Endothelial cell of umbilical vein (primary cell): ENCODE measurements around the gene TARS1. TPM values are rescaled to one million over a fixed set of nuclear protein-coding genes. Genes with fewer than 3 reads are reported as not detected.

Source experiments
- BruUV-seq: library from RNA; stranded (reverse); fragments of 400-500 nt; replicated peaks from 2 replicates; lab custom pipeline; 2021; lab: Mats Ljungman, UMichigan
- CTCF ChIA-PET: fragments of 300-600, 350-600 bp; sonication (Branson Sonifier 250); formaldehyde crosslinking; loops from one replicate; lab custom pipeline; 2021; ENCODE audit warnings: antibody characterized with exemption, inconsistent platforms; lab: Charles Lee
- POLR2A ChIA-PET: fragments of 300-600, 350-600 bp; sonication (Branson Sonifier 250); formaldehyde crosslinking; loops from one replicate; lab custom pipeline; 2021; ENCODE audit warnings: antibody characterized with exemption, inconsistent platforms; lab: Charles Lee
- DNase-seq: peaks from one replicate; pipeline ENCODE4 v3.0.0-alpha.2; 2011; ENCODE audit warnings: low read depth, low spot score
- FAIRE-seq: peaks from 2 replicates; lab custom pipeline; 2011; peaks lifted over from hg19 to GRCh38; lab: Jason Lieb, UNC
- H2AFZ ChIP-seq: 2 replicates; pipeline ENCODE4 v1.6.0; 2012; ENCODE audit warnings: low read depth, low read length, control low read depth, inconsistent platforms
- H3K27ac ChIP-seq: 2 replicates; pipeline ENCODE4 v1.5.1; 2011; ENCODE audit warnings: low read depth, mild to moderate bottlenecking, control low read depth, low read length, moderate library complexity; ENCODE audit not compliant: insufficient read depth
- H3K27me3 ChIP-seq, 2 experiments: 2 replicates each; pipeline versions ENCODE4 v1.6.0 to v1.6.1; 2011; ENCODE audit warnings: low read length in 2 of 2, mixed read lengths in 1 of 2; ENCODE audit not compliant: control insufficient read depth in 2 of 2, insufficient read depth in 2 of 2
- H3K36me3 ChIP-seq, 2 experiments: 2 replicates in 1 of 2; 3 replicates in 1 of 2; pipeline ENCODE4 v1.5.1; 2011; ENCODE audit warnings: low read length in 2 of 2, mild to moderate bottlenecking in 1 of 2, moderate library complexity in 1 of 2; ENCODE audit not compliant: control insufficient read depth in 2 of 2, insufficient read depth in 2 of 2; ENCODE audit errors: extremely low read depth in 1 of 2
- H3K4me1 ChIP-seq: 3 replicates; pipeline ENCODE4 v1.5.1; 2011; ENCODE audit warnings: mild to moderate bottlenecking, low read length; ENCODE audit not compliant: control insufficient read depth, insufficient read depth; ENCODE audit errors: extremely low read depth
- H3K4me2 ChIP-seq: 2 replicates; pipeline ENCODE4 v1.6.1; 2011; ENCODE audit warnings: low read length, control low read depth, mixed read lengths; ENCODE audit not compliant: insufficient read depth
- H3K4me3 ChIP-seq, 3 experiments: fragments of 200-600 bp in 1 of 3; sonication (generic), shearing (Covaris generic) in 1 of 3; replicated peaks in 1 of 3; 2 replicates each; pipeline ENCODE4 v1.5.1; 2011 to 2016; ENCODE audit warnings: control low read depth in 3 of 3, low read length in 3 of 3, mild to moderate bottlenecking in 2 of 3, inconsistent platforms in 1 of 3, low read depth in 1 of 3, moderate library complexity in 1 of 3; ENCODE audit not compliant: insufficient read depth in 1 of 3
- H3K79me2 ChIP-seq: 2 replicates; pipeline ENCODE4 v1.6.0; 2012; ENCODE audit warnings: low read length, inconsistent platforms; ENCODE audit not compliant: control insufficient read depth, insufficient read depth
- H3K9ac ChIP-seq: replicated peaks from 2 replicates; pipeline ENCODE3; 2011; ENCODE audit warnings: low read length, control low read depth; ENCODE audit not compliant: insufficient read depth; ENCODE audit errors: extremely low read depth
- H3K9me1 ChIP-seq: replicated peaks from 3 replicates; pipeline ENCODE4 v1.6.0; 2011; ENCODE audit warnings: mild to moderate bottlenecking, low read length; ENCODE audit not compliant: control insufficient read depth, insufficient read depth; ENCODE audit errors: extremely low read depth
- H3K9me3 ChIP-seq: replicated peaks from 2 replicates; pipeline ENCODE4 v1.5.1; 2012; ENCODE audit warnings: low read length, inconsistent platforms; ENCODE audit not compliant: control insufficient read depth, insufficient read depth
- H4K20me1 ChIP-seq: replicated peaks from 2 replicates; pipeline ENCODE3; 2011; ENCODE audit warnings: mild to moderate bottlenecking, low read length; ENCODE audit not compliant: control insufficient read depth, insufficient read depth; ENCODE audit errors: extremely low read depth
- EZH2 ChIP-seq: IDR thresholded peaks from 2 replicates; pipeline ENCODE4 v1.6.1; 2012; ENCODE audit warnings: borderline replicate concordance, low read depth, mild to moderate bottlenecking, moderate library complexity, low read length, inconsistent platforms; ENCODE audit not compliant: severe bottlenecking
- FOS ChIP-seq: IDR thresholded peaks from 2 replicates; pipeline ENCODE4 v1.6.1; 2011; ENCODE audit warnings: mild to moderate bottlenecking, low read length, moderate library complexity, borderline replicate concordance; ENCODE audit not compliant: insufficient read depth
- GATA2 ChIP-seq: IDR thresholded peaks from 2 replicates; pipeline ENCODE4 v1.7.0; 2011; ENCODE audit warnings: low read depth, mild to moderate bottlenecking, moderate library complexity, mixed read lengths, low read length; ENCODE audit not compliant: insufficient read length, insufficient read depth
- JUN ChIP-seq: IDR thresholded peaks from 2 replicates; pipeline ENCODE4 v1.6.1; 2011; ENCODE audit warnings: borderline replicate concordance, low read depth; ENCODE audit not compliant: insufficient read length, insufficient read depth
- MYC ChIP-seq: IDR thresholded peaks from one replicate; pipeline ENCODE4 v1.6.1; 2011; ENCODE audit warnings: mild to moderate bottlenecking, low read depth, low read length
- POLR2A ChIP-seq: IDR thresholded peaks from 2 replicates; pipeline ENCODE4 v1.6.1; 2012; ENCODE audit warnings: low read depth, mild to moderate bottlenecking, control low read depth, low read length
- POLR2AphosphoS5 ChIP-seq: IDR thresholded peaks from 2 replicates; pipeline ENCODE4 v1.6.1; 2012; ENCODE audit warnings: low read depth, mild to moderate bottlenecking, control low read depth, low read length, moderate library complexity; ENCODE audit not compliant: insufficient read depth
- dilution Hi-C: fragments of 300-500 bp; cut with MboI; formaldehyde crosslinking; loops from one replicate; pipeline ENCODE4 v1.15.0; 2019; ENCODE audit warnings: low sequenced_read_pairs; ENCODE audit not compliant: extremely low pct_ligation_motif_present
- intact Hi-C: fragments of 100-400 bp; cut with micrococcal nuclease; formaldehyde crosslinking; loops from one replicate; pipeline ENCODE4 v1.10.0; 2022
- polyA plus RNA-seq, 4 experiments: library from polyadenylated mRNA; depleted of rRNA in 3 of 4; stranded (reverse) in 3 of 4; unstranded in 1 of 4; fragments of >200 nt; gene quantifications; 2 replicates each; pipeline versions ENCODE4 v1.2.1 to v1.2.3, GENCODE V29; 2011 to 2012; ENCODE audit warnings: missing spikeins in 1 of 4
- total RNA-seq: library from RNA; stranded (reverse); gene quantifications from 2 replicates; pipeline ENCODE4 v1.2.3, GENCODE V29; 2021
- TF ChIP-seq, protein P1 (sequence below): IDR thresholded peaks from 2 replicates; pipeline ENCODE4 v1.6.1; 2011; ENCODE audit not compliant: insufficient read depth, insufficient read length
- TF ChIP-seq, protein P2 (sequence below), 2 donors: IDR thresholded peaks; 1 replicate in 1 of 2; 2 replicates in 1 of 2; pipeline ENCODE4 v1.5.1; 2011; ENCODE audit warnings: low read length in 2 of 2, mild to moderate bottlenecking in 2 of 2, moderate library complexity in 2 of 2, control low read depth in 1 of 2, inconsistent platforms in 1 of 2, low read depth in 1 of 2; ENCODE audit not compliant: insufficient read depth in 1 of 2; ENCODE audit errors: extremely low read depth in 1 of 2

Gene TARS1
- total and polyA plus RNA-seq, 2 donors (not counting 3 experiments of a cell fraction or from before 2014, with no cell fraction given): 39.1 to 175 TPM

DNA sequence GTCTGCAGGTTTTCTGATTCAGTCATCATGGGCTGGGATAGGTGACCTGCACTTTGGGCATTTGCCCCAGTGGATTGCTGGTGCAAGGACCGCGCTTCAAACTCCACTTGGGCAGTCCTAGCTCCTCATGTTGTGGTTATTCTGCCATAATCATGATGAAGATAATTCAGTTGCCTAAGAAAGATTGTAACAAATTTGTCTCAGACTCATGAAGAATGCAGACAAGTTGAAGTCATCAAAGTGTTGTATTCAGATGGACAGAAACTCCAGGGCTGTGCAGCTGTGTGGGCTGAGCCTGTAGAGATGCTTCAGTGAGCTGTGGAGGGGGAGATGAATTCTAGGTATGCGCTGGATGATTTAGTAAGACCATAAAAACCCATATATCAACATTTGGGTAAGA is 38.5 kb downstream of the TARS1 start:
- Histone ChIP-seq H2AFZ (no peak overlapping the region), H3K4me2 (no peak overlapping the region), H3K9ac (no peak overlapping the region), H3K9me1 (no peaks in the 10 kb centered on the region), H3K4me3 (no peak overlapping the region), H3K36me3 (no peaks in the 10 kb centered on the region), H4K20me1 (no peaks in the 10 kb centered on the region), H3K4me1 (no peaks in the 10 kb centered on the region), H3K9me3 (no peaks in the 10 kb centered on the region), H3K27me3 (no peaks in the 10 kb centered on the region), H3K27ac (no peak overlapping the region), H3K79me2 (no peaks in the 10 kb centered on the region)
- TF ChIP-seq, protein P1, sequence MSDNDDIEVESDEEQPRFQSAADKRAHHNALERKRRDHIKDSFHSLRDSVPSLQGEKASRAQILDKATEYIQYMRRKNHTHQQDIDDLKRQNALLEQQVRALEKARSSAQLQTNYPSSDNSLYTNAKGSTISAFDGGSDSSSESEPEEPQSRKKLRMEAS: no peak
- no peak for TF ChIP-seq EZH2
- intact Hi-C loops (no loop called here), dilution Hi-C loops (no loop called here)
- POLR2A ChIA-PET: no interaction called here
- CTCF ChIA-PET: interaction anchor here (0.7 to 2.0 kb wide), 4 partner anchors 10 to 455 kb away, joined by 3 to 9 read pairs (median 4); no protein-coding TSS in a partner anchor
- FAIRE-seq (no peak), DNase-seq (no peak)
- no TSS peak for BruUV-seq

DNA sequence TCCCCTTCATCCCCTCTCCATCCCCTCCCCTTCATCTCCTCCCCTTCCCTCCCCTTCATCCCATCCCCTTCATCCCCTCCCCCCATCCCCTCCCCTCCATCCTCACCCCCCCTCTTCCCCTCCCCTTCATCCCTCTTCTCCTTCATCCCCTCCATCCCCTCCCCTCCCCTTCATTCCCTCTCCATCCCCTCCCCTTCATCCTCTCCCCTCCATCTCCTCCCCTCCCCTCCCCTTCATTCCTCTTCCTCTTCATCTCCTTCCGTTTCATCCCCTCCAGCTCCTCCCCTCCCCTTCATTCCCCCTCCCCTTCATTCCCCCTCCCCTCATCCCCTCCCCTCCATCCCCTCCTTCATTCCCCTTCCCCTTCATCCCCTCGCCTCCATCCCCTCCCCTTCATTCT is 40.1 kb downstream of the TARS1 start:
- Histone ChIP-seq H3K27me3 (no peaks in the 10 kb centered on the region), H3K9ac (no peak overlapping the region), H3K36me3 (no peaks in the 10 kb centered on the region), H4K20me1 (no peaks in the 10 kb centered on the region), H3K4me2 (no peak overlapping the region), H3K4me1 (no peaks in the 10 kb centered on the region), H2AFZ (no peak overlapping the region), H3K79me2 (no peaks in the 10 kb centered on the region), H3K27ac (no peak overlapping the region), H3K9me1 (no peaks in the 10 kb centered on the region), H3K4me3 (no peak overlapping the region), H3K9me3 (no peaks in the 10 kb centered on the region)
- dilution Hi-C loops (no loop called here), intact Hi-C loops (loop anchor here (10.0 kb wide), 1 partner anchor 1194 kb away; no protein-coding TSS in a partner anchor)
- no peak for FAIRE-seq
- ChIA-PET CTCF (no interaction called here), POLR2A (no interaction called here)
- no TSS peak for BruUV-seq
- TF ChIP-seq GATA2 (no peak), FOS (no peak), POLR2AphosphoS5 (no peak), JUN (no peak), EZH2 (no peak), MYC (no peak), POLR2A (no peak)
- TF ChIP-seq, protein P1: no peak
- TF ChIP-seq, protein P2, sequence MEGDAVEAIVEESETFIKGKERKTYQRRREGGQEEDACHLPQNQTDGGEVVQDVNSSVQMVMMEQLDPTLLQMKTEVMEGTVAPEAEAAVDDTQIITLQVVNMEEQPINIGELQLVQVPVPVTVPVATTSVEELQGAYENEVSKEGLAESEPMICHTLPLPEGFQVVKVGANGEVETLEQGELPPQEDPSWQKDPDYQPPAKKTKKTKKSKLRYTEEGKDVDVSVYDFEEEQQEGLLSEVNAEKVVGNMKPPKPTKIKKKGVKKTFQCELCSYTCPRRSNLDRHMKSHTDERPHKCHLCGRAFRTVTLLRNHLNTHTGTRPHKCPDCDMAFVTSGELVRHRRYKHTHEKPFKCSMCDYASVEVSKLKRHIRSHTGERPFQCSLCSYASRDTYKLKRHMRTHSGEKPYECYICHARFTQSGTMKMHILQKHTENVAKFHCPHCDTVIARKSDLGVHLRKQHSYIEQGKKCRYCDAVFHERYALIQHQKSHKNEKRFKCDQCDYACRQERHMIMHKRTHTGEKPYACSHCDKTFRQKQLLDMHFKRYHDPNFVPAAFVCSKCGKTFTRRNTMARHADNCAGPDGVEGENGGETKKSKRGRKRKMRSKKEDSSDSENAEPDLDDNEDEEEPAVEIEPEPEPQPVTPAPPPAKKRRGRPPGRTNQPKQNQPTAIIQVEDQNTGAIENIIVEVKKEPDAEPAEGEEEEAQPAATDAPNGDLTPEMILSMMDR (IDR thresholded peaks at IDR 0.05; ENCODE audit: extremely low read depth in 1 of 2, insufficient read depth in 1 of 2, low read depth in 1 of 2, low read length in 2 of 2): no peak
- no peak for DNase-seq
